ENCODE measurements around the gene URI1.

Gene URI1

DNA sequence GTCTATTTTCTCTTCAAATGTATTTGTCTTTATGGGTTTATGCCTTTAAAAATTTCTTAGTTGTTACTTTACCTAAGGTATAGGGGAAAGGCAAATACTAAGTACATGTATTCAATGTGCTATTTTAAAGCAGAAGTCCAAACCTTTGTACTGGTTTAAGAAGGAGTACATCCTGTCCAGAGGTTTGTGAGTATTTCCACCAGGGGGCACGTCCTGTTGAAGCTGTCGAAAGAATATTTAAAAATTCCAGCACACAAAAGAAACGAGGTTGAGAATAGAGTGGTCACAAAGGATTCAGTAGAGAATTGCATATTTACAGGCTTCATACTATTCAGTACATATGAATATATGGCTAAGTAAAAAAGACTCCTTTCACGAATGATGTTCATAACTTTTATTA lies 59.8 kb downstream of the URI1 start:
- no peaks in the 10 kb centered on the region for H3K27me3 ChIP-seq (ENCODE audit: insufficient read depth, poor library complexity, severe bottlenecking)
- H3K4me3 ChIP-seq (replicated peaks; ENCODE audit: insufficient read depth, low read length), result no peak overlapping the region
- DNase-seq (ENCODE audit: low read depth in 1 of 2, low spot score in 1 of 2), result no peak
- TF ChIP-seq POLR2AphosphoS5 (IDR thresholded peaks at IDR 0.05; ENCODE audit: low read depth) (no peak), GABPA (IDR thresholded peaks at IDR 0.05; ENCODE audit: low read depth) (no peak), SPI1 (IDR thresholded peaks at IDR 0.05; ENCODE audit: borderline replicate concordance, low read depth) (no peak)
- TF ChIP-seq, protein P1, sequence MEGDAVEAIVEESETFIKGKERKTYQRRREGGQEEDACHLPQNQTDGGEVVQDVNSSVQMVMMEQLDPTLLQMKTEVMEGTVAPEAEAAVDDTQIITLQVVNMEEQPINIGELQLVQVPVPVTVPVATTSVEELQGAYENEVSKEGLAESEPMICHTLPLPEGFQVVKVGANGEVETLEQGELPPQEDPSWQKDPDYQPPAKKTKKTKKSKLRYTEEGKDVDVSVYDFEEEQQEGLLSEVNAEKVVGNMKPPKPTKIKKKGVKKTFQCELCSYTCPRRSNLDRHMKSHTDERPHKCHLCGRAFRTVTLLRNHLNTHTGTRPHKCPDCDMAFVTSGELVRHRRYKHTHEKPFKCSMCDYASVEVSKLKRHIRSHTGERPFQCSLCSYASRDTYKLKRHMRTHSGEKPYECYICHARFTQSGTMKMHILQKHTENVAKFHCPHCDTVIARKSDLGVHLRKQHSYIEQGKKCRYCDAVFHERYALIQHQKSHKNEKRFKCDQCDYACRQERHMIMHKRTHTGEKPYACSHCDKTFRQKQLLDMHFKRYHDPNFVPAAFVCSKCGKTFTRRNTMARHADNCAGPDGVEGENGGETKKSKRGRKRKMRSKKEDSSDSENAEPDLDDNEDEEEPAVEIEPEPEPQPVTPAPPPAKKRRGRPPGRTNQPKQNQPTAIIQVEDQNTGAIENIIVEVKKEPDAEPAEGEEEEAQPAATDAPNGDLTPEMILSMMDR (IDR thresholded peaks at IDR 0.05; ENCODE audit: insufficient read depth, low read length), result no peak
- TF ChIP-seq, protein P2, sequence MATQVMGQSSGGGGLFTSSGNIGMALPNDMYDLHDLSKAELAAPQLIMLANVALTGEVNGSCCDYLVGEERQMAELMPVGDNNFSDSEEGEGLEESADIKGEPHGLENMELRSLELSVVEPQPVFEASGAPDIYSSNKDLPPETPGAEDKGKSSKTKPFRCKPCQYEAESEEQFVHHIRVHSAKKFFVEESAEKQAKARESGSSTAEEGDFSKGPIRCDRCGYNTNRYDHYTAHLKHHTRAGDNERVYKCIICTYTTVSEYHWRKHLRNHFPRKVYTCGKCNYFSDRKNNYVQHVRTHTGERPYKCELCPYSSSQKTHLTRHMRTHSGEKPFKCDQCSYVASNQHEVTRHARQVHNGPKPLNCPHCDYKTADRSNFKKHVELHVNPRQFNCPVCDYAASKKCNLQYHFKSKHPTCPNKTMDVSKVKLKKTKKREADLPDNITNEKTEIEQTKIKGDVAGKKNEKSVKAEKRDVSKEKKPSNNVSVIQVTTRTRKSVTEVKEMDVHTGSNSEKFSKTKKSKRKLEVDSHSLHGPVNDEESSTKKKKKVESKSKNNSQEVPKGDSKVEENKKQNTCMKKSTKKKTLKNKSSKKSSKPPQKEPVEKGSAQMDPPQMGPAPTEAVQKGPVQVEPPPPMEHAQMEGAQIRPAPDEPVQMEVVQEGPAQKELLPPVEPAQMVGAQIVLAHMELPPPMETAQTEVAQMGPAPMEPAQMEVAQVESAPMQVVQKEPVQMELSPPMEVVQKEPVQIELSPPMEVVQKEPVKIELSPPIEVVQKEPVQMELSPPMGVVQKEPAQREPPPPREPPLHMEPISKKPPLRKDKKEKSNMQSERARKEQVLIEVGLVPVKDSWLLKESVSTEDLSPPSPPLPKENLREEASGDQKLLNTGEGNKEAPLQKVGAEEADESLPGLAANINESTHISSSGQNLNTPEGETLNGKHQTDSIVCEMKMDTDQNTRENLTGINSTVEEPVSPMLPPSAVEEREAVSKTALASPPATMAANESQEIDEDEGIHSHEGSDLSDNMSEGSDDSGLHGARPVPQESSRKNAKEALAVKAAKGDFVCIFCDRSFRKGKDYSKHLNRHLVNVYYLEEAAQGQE (IDR thresholded peaks at IDR 0.05; ENCODE audit: insufficient replicate concordance, low read depth), result no peak
- no peak overlapping the region for H3K27ac ChIP-seq (replicated peaks)

DNA sequence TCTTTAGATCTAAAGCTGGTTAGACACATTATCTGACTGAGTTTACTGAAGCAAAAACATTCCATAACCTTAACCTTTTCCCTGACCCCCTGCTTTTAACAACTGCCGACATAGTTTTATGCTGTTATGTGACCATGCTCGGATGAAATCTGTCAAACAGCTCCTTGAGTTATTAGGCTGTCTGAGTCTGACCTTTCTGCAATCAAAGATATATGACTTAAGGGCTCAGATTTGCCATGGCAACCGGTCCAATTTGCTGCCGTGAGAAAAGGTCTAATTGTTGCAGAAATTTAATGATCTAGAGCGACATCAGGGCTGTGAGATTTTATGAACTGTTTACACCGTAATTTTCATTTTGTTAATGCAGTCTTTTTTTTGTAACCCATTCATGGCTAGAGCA lies 61.8 kb downstream of the URI1 start:
- TF ChIP-seq, protein P1 (IDR thresholded peaks at IDR 0.05; ENCODE audit: insufficient read depth, low read length), result no peak
- TF ChIP-seq GABPA (IDR thresholded peaks at IDR 0.05; ENCODE audit: low read depth) (no peak), POLR2AphosphoS5 (IDR thresholded peaks at IDR 0.05; ENCODE audit: low read depth) (no peak), SPI1 (IDR thresholded peaks at IDR 0.05; ENCODE audit: borderline replicate concordance, low read depth) (no peak)
- TF ChIP-seq, protein P2 (IDR thresholded peaks at IDR 0.05; ENCODE audit: insufficient replicate concordance, low read depth), result no peak
- no peak overlapping the region for H3K4me3 ChIP-seq (replicated peaks; ENCODE audit: insufficient read depth, low read length)
- H3K27me3 ChIP-seq (ENCODE audit: insufficient read depth, poor library complexity, severe bottlenecking), result no peaks in the 10 kb centered on the region
- no peak overlapping the region for H3K27ac ChIP-seq (replicated peaks)
- no peak for DNase-seq (ENCODE audit: low read depth in 1 of 2, low spot score in 1 of 2)

- no peak for DNase-seq (ENCODE audit: low read depth in 1 of 2, low spot score in 1 of 2)
- TF ChIP-seq POLR2AphosphoS5 (IDR thresholded peaks at IDR 0.05; ENCODE audit: low read depth), result no peak
- TF ChIP-seq SPI1 (IDR thresholded peaks at IDR 0.05; ENCODE audit: borderline replicate concordance, low read depth), result no peak
- TF ChIP-seq, protein P1 (IDR thresholded peaks at IDR 0.05; ENCODE audit: insufficient read depth, low read length), result no peak
- TF ChIP-seq, protein P2 (IDR thresholded peaks at IDR 0.05; ENCODE audit: insufficient replicate concordance, low read depth), result no peak
- no peak for TF ChIP-seq GABPA (IDR thresholded peaks at IDR 0.05; ENCODE audit: low read depth)
- no peaks in the 10 kb centered on the region for H3K27me3 ChIP-seq (ENCODE audit: insufficient read depth, poor library complexity, severe bottlenecking)
Measured at GRCh38 chr19:30004403-30004802, 62.4 kb downstream of the URI1 start.

More at GRCh38 chr19:30004403-30004802, 62.4 kb downstream of the URI1 start:
- H3K4me3 ChIP-seq (replicated peaks; ENCODE audit: insufficient read depth, low read length), result no peak overlapping the region
- H3K27ac ChIP-seq (replicated peaks), result no peak overlapping the region
